ENCODE measurements around the gene IL15RA. TPM values are rescaled to one million over a fixed set of nuclear protein-coding genes. Genes with fewer than 3 reads are reported as not detected.
"Not testable (repeated sequence)": the region's sequence is repeated elsewhere in the genome, so short reads cannot be mapped to it uniquely, and the experiment has no call there.

Gene IL15RA
- total RNA-seq, 1 donor from 2014 or later, result 1.9 TPM

- DNase-seq (ENCODE audit: low read depth), result peak; percentile 59
These were observed 28.2 kb downstream of the IL15RA start for GRCh38 chr10:5949009-5949759.

GRCh38 chr10:5948208-5948585, 29.1 kb downstream of the IL15RA start:
- no peak for DNase-seq (ENCODE audit: low read depth)

- DNase-seq (ENCODE audit: low read depth), result no peak
These were observed 29.7 kb downstream of the IL15RA start for GRCh38 chr10:5947471-5948207.

- DNase-seq (ENCODE audit: low read depth), result no peak
These were observed 30.6 kb downstream of the IL15RA start for GRCh38 chr10:5946786-5947185.

GRCh38 chr10:5946419-5946775, 30.9 kb downstream of the IL15RA start:
- DNase-seq (ENCODE audit: low read depth), result not testable (repeated sequence)

GRCh38 chr10:5945561-5946418, 31.6 kb downstream of the IL15RA start:
- peak; percentile 57 for DNase-seq (ENCODE audit: low read depth)

- DNase-seq (ENCODE audit: low read depth), result no peak
These were observed 32.2 kb downstream of the IL15RA start for GRCh38 chr10:5945190-5945509.

GRCh38 chr10:5944389-5945189, 32.8 kb downstream of the IL15RA start:
- DNase-seq (ENCODE audit: low read depth), result peak; percentile 99

- peak; percentile 35 for DNase-seq (ENCODE audit: low read depth)
These were observed 33.8 kb downstream of the IL15RA start for GRCh38 chr10:5943536-5943935.

GRCh38 chr10:5942474-5942873, 34.9 kb downstream of the IL15RA start:
- no peak for DNase-seq (ENCODE audit: low read depth)

GRCh38 chr10:5942001-5942400, 35.3 kb downstream of the IL15RA start:
- no peak for DNase-seq (ENCODE audit: low read depth)

- DNase-seq (ENCODE audit: low read depth), result no peak
These were observed 35.8 kb downstream of the IL15RA start for GRCh38 chr10:5941579-5941978.

GRCh38 chr10:5940807-5941218, 36.5 kb downstream of the IL15RA start:
- no peak for DNase-seq (ENCODE audit: low read depth)

- DNase-seq (ENCODE audit: low read depth), result no peak
These were observed 39.1 kb downstream of the IL15RA start for GRCh38 chr10:5938291-5938690.

GRCh38 chr10:5937016-5937415, 40.3 kb downstream of the IL15RA start:
- DNase-seq (ENCODE audit: low read depth), result no peak

GRCh38 chr10:5935628-5936027, 41.7 kb downstream of the IL15RA start:
- no peak for DNase-seq (ENCODE audit: low read depth)

GRCh38 chr10:5933909-5934546, 43.3 kb downstream of the IL15RA start:
- DNase-seq (ENCODE audit: low read depth), result no peak

- DNase-seq (ENCODE audit: low read depth), result no peak
These were observed 45.0 kb downstream of the IL15RA start for GRCh38 chr10:5932345-5932744.

- DNase-seq (ENCODE audit: low read depth), result no peak
These were observed 47.1 kb downstream of the IL15RA start for GRCh38 chr10:5930272-5930671.

- no peak for DNase-seq (ENCODE audit: low read depth)
These were observed 47.9 kb downstream of the IL15RA start for GRCh38 chr10:5929442-5929841.

- no peak for DNase-seq (ENCODE audit: low read depth)
These were observed 50.0 kb downstream of the IL15RA start for GRCh38 chr10:5927306-5927705.

Data from renal cortical epithelial cell (primary cell).